H1 (cell line): ENCODE results near the gene IPO13. TPM values are rescaled to one million over a fixed set of nuclear protein-coding genes. Genes with fewer than 3 reads are reported as not detected.

Experiments used
- CHD7 ChIP-seq: fragments of 300-600 bp; sonication (generic); IDR thresholded peaks from 2 replicates; pipeline ENCODE4 v1.7.1; 2012; ENCODE audit warnings: low read length, moderate library complexity, mild to moderate bottlenecking, inconsistent platforms; ENCODE audit not compliant: insufficient replicate concordance
- EGR1 ChIP-seq: IDR thresholded peaks from 2 replicates; pipeline ENCODE4 v1.6.1; 2011; ENCODE audit warnings: low read depth, low read length, borderline replicate concordance
- FOSL1 ChIP-seq: IDR thresholded peaks from 2 replicates; pipeline ENCODE4 v1.6.1; 2011; ENCODE audit warnings: mild to moderate bottlenecking, low read depth, low read length, moderate library complexity; ENCODE audit not compliant: insufficient read depth
- MAX ChIP-seq: IDR thresholded peaks from 2 replicates; pipeline ENCODE4 v1.6.1; 2012; ENCODE audit warnings: inconsistent platforms
- POLR2AphosphoS5 ChIP-seq: IDR thresholded peaks from 2 replicates; pipeline ENCODE4 v1.6.1; 2011; ENCODE audit warnings: low read depth, low read length
- RAD21 ChIP-seq, 2 experiments: IDR thresholded peaks in 1 of 2; conservative IDR thresholded peaks in 1 of 2; 2 replicates each; pipeline ENCODE4 v1.6.1; 2011; ENCODE audit warnings: low read depth in 2 of 2, low read length in 2 of 2, improper control_type of control experiment in 1 of 2, inconsistent platforms in 1 of 2, mild to moderate bottlenecking in 1 of 2, moderate library complexity in 1 of 2
- RNF2 ChIP-seq: fragments of 200-900, 300-1000 bp; sonication (generic); IDR thresholded peaks from 2 replicates; pipeline ENCODE4 v1.7.1; 2016; ENCODE audit warnings: borderline replicate concordance, low read depth, mild to moderate bottlenecking, antibody characterized with exemption, low read length; ENCODE audit not compliant: poor library complexity, severe bottlenecking; ENCODE audit errors: missing control alignments
- TAF1 ChIP-seq: IDR thresholded peaks from 2 replicates; pipeline ENCODE4 v1.6.1; 2011; ENCODE audit warnings: mild to moderate bottlenecking, low read depth, low read length
- polyA plus RNA-seq, 7 experiments: library from polyadenylated mRNA; depleted of rRNA in 3 of 7; stranded (reverse) in 5 of 7; unstranded in 2 of 7; fragments of >200 nt in 5 of 7; fragments of 200-250 nt in 2 of 7; gene quantifications; 1 replicate in 5 of 7; 2 replicates in 1 of 7; 4 replicates in 1 of 7; pipeline versions ENCODE4 v1.2.1 to v1.2.3, GENCODE V29; 2011 to 2013; ENCODE audit warnings: missing spikeins in 2 of 7, mixed read lengths in 2 of 7
- total RNA-seq: library from RNA; stranded (reverse); fragmentation: NEBNext Ultra II Directional; extraction: Animal tissue kit (Norgen Biotek cat#: 25700); gene quantifications from 2 replicates; pipeline ENCODE4 v1.2.1, GENCODE V29; 2021

The IPO13 gene
- total and polyA plus RNA-seq, 2 of the 8 experiments (the other 6 are each of a cell fraction or from before 2014, with no cell fraction given) = 23.0 to 27.0 TPM

- TF ChIP-seq RNF2 = no peak
- TF ChIP-seq POLR2AphosphoS5 = no peak
- no peak for TF ChIP-seq CHD7
- no peak for TF ChIP-seq RAD21 (IDR thresholded peaks at IDR 0.05 in 1 of 2, conservative IDR thresholded peaks at IDR 0.05 in 1 of 2; ENCODE audit: low read depth in 2 of 2, low read length in 2 of 2)
- TF ChIP-seq FOSL1 = no peak
- TF ChIP-seq TAF1 = no peak
- TF ChIP-seq MAX = no peak
- TF ChIP-seq EGR1 = no peak
Observed at GRCh38 chr1:44012404-44012803, 65.7 kb downstream of the IPO13 start (continued).
